ENCODE data around the gene MAPKAPK3.

The MAPKAPK3 gene

GRCh38 chr3:50607271-50608091 is 9.5 kb upstream of the MAPKAPK3 start:
- Mint-ChIP-seq H3K9me3 (no peaks in the 10 kb centered on the region), H3K27me3 (no peaks in the 10 kb centered on the region), H3K36me3 (ENCODE audit: insufficient read depth) (peaks cover 55% of the 10 kb centered on the region), H3K27ac (ENCODE audit: low read depth) (peak overlapping the region; percentile 98), H3K4me1 (peaks cover 96% of the 10 kb centered on the region), H3K4me3 (peak overlapping the region; percentile 97)
- DNase-seq (ENCODE audit: low spot score in 2 of 2) (no peak), ATAC-seq (replicated peaks; ENCODE audit: extremely low read depth, poor library complexity, severe bottlenecking) (no peak)

- Mint-ChIP-seq H3K4me3 (peak overlapping the region; percentile 97), H3K27me3 (no peaks in the 10 kb centered on the region), H3K9me3 (no peaks in the 10 kb centered on the region), H3K27ac (ENCODE audit: low read depth) (peak overlapping the region; percentile 98), H3K36me3 (ENCODE audit: insufficient read depth) (peaks cover 53% of the 10 kb centered on the region), H3K4me1 (peaks cover 92% of the 10 kb centered on the region)
- ATAC-seq (replicated peaks; ENCODE audit: extremely low read depth, poor library complexity, severe bottlenecking) (no peak), DNase-seq (ENCODE audit: low spot score in 2 of 2) (no peak)
These were observed 8.7 kb upstream of the MAPKAPK3 start for GRCh38 chr3:50608278-50608677.

DNA sequence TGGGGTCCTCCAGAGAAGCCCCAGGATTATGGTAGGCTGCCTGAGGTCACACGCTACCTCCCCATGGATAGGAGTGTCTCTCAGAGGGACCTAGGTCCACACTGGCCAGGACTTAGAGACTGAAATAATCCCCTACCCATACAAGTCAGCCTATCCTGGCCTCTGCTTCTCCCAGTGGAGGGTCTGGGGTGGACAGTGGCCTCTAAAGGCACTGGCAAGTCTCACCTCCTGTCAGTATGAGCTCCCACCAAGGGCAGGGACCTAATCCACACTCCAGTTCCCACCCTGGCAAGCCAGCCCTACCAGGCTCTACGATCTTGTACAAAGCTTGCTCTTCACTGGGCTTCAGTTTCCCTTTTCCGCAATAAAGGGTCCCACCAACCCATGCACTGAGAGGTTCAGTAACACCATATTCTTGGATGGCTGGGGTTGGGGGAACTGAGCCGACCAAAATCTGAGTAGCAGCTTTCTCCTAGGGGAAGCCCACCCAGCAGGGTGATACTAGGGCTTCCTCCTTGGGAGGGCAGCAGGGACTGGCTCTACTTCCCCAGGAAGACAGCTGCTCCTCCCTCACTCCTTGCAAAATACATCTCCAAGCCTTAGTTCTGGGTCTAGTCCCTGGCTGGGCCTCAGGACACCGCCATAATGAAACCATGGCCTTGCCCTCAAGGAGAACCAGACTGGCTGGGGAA is 7.7 kb upstream of the MAPKAPK3 start:
- no peak for DNase-seq (ENCODE audit: low spot score in 2 of 2)
- peaks cover 54% of the 10 kb centered on the region for H3K36me3 Mint-ChIP-seq (ENCODE audit: insufficient read depth)
- H3K4me1 Mint-ChIP-seq: peaks cover 90% of the 10 kb centered on the region
- H3K4me3 Mint-ChIP-seq: peak overlapping the region; percentile 97
- H3K27ac Mint-ChIP-seq (ENCODE audit: low read depth): peak overlapping the region; percentile 98
- no peak for ATAC-seq (replicated peaks; ENCODE audit: extremely low read depth, poor library complexity, severe bottlenecking)
- H3K9me3 Mint-ChIP-seq: no peaks in the 10 kb centered on the region
- no peaks in the 10 kb centered on the region for H3K27me3 Mint-ChIP-seq

GRCh38 chr3:50609763-50610085 is 7.2 kb upstream of the MAPKAPK3 start:
- H3K36me3 Mint-ChIP-seq (ENCODE audit: insufficient read depth): peaks cover 51% of the 10 kb centered on the region
- no peaks in the 10 kb centered on the region for H3K27me3 Mint-ChIP-seq
- peaks cover 88% of the 10 kb centered on the region for H3K4me1 Mint-ChIP-seq

DNA sequence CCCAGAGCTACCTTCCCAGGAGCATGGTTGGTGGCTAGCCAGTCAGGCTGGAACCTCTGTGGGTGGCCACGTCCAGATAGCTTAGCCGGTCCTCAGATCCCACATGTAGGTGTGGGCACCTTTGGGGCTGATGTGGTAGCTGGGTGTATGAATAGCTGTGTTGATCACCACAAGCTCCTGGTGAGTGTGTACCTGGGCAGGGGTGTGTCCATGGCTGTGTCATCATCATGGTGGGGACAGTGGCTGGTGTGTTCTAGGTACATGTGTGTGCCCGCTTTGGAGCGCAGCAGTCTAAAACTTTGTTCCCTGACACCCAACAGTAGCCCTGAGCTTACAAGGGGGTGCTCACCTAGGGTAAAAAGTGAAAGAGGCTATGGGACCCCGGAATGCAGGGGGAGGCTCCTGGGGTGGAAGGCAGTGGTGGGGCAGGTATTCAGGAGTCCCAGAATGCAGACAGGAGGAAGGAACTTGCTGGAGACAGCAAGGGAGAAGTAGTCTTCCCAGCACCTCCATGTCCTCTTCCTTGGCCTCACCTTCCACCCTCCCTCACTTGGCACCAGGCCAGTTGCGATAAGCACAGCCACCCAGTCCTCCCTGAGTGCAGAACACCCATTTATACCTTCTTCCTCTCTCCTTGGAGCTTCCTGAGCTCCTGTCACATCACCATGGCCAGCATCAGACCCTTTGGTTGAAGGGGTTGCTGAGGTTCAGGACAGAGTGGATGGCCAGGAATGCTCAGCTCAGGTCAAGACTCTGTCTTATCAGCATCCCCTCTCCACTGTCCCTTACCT is 6.6 kb upstream of the MAPKAPK3 start:
- ATAC-seq (replicated peaks; ENCODE audit: extremely low read depth, poor library complexity, severe bottlenecking) (no peak), DNase-seq (ENCODE audit: low spot score in 2 of 2) (no peak)
- H3K4me1 Mint-ChIP-seq: peaks cover 82% of the 10 kb centered on the region

More at GRCh38 chr3:50609763-50610085, 7.2 kb upstream of the MAPKAPK3 start:
- ATAC-seq (replicated peaks; ENCODE audit: extremely low read depth, poor library complexity, severe bottlenecking): no peak
- no peak for DNase-seq (ENCODE audit: low spot score in 2 of 2)
- peak overlapping the region; percentile 97 for H3K4me3 Mint-ChIP-seq
- no peaks in the 10 kb centered on the region for H3K9me3 Mint-ChIP-seq
- peak overlapping the region; percentile 98 for H3K27ac Mint-ChIP-seq (ENCODE audit: low read depth)

DNA sequence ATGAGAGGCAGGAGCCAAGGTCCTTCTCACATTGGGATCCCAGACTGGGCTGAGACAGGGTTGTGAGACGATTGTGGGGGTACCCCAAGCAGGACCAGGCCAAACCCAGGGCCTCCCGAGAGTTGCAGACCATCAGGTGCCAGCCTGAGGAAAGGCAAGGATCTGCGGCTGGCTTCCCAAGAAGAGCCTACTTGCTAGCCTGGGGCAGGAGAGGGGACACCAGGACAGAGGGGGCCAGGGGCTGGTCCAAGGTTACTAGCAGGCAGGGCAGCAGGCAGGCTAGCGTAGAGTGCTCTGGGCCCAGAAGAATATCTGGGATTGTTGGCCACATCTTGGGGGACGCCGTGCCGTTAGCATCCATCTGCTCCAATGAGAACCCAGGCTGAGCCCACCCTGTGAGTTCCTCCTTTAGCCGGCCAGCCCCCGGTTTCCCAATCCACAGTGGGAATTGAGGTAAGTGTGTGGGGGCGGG is 5.9 kb upstream of the MAPKAPK3 start:
- no peak for ATAC-seq (replicated peaks; ENCODE audit: extremely low read depth, poor library complexity, severe bottlenecking)
- DNase-seq (ENCODE audit: low spot score in 2 of 2): no peak
- H3K4me3 Mint-ChIP-seq: peak overlapping the region; percentile 97
- H3K9me3 Mint-ChIP-seq: no peaks in the 10 kb centered on the region
- peak overlapping the region; percentile 98 for H3K27ac Mint-ChIP-seq (ENCODE audit: low read depth)
- H3K4me1 Mint-ChIP-seq: peaks cover 81% of the 10 kb centered on the region
- no peaks in the 10 kb centered on the region for H3K27me3 Mint-ChIP-seq
- peaks cover 47% of the 10 kb centered on the region for H3K36me3 Mint-ChIP-seq (ENCODE audit: insufficient read depth)

More for the DNA sequence above, 6.6 kb upstream of the MAPKAPK3 start:
- peak overlapping the region; percentile 98 for H3K27ac Mint-ChIP-seq (ENCODE audit: low read depth)
- no peaks in the 10 kb centered on the region for H3K27me3 Mint-ChIP-seq
- peaks cover 49% of the 10 kb centered on the region for H3K36me3 Mint-ChIP-seq (ENCODE audit: insufficient read depth)
- H3K4me3 Mint-ChIP-seq: peak overlapping the region; percentile 97
- H3K9me3 Mint-ChIP-seq: no peaks in the 10 kb centered on the region

- Mint-ChIP-seq H3K4me1 (peaks cover 81% of the 10 kb centered on the region), H3K4me3 (peak within 1 kb of the TSS; percentile 97), H3K27me3 (no peaks in the 10 kb centered on the region), H3K9me3 (no peaks in the 10 kb centered on the region), H3K36me3 (ENCODE audit: insufficient read depth) (peaks cover 46% of the 10 kb centered on the region), H3K27ac (ENCODE audit: low read depth) (peak within 1 kb of the TSS; percentile 98)
- ATAC-seq (replicated peaks; ENCODE audit: extremely low read depth, poor library complexity, severe bottlenecking): peak; percentile 59
- DNase-seq (ENCODE audit: low spot score in 2 of 2): peak; percentile 83 to 85
These were observed 5.3 kb upstream of the MAPKAPK3 start, which contains the start of gene CISH for GRCh38 chr3:50611464-50612233. CISH (minus strand) TSS chr3:50611774; CDS start chr3:50611650, 124 bp downstream.

GRCh38 chr3:50612234-50612882 is 4.6 kb upstream of the MAPKAPK3 start:
- H3K9me3 Mint-ChIP-seq: no peaks in the 10 kb centered on the region
- H3K36me3 Mint-ChIP-seq (ENCODE audit: insufficient read depth): peaks cover 44% of the 10 kb centered on the region
- H3K27ac Mint-ChIP-seq (ENCODE audit: low read depth): peak overlapping the region; percentile 98
- H3K27me3 Mint-ChIP-seq: no peaks in the 10 kb centered on the region
- H3K4me3 Mint-ChIP-seq: peak overlapping the region; percentile 97
- DNase-seq (ENCODE audit: low spot score in 2 of 2) (no peak), ATAC-seq (replicated peaks; ENCODE audit: extremely low read depth, poor library complexity, severe bottlenecking) (no peak)
- H3K4me1 Mint-ChIP-seq: peaks cover 74% of the 10 kb centered on the region

DNA sequence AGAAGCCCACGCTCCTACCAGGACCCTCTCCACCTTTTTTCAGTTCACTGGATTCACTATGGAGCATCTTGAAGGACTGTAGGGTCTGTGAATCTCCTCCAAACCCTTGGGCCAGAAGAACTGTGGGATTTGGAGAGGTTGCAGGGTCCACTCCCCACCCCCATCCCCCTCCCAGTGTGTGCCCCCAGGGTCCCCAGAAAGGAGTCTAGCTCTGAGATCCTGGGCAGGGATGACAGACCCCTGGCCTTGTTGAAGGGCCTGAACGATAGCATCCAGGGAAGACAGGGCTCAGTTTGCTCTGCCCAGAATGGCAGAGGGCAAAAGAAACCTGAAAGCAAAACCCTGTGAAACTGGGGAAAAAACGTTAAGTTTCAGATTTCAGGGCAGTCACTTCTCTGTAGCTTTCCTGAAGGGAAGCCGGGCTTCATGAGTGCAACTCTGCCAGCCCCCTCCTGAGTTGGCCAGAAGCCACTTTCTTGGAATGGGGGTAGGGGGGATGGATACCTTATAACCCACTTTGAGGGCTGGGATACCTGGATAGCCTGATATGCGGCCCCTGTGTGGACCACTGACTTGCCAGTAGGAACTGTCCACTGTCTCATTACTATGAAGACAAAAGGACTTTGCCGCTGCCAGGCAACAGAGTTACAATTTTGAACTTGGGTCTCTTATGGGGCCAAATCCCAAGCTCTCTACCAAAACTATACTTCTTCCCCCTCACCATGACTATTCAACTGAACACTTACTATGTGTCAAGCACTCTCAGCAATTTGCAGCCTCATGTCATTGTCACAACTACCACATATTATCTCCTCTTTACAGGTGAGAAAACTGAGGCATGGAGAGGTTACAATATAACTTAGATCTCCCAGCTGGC is 3.7 kb upstream of the MAPKAPK3 start:
- peak overlapping the region; percentile 98 for H3K27ac Mint-ChIP-seq (ENCODE audit: low read depth)
- peaks cover 37% of the 10 kb centered on the region for H3K36me3 Mint-ChIP-seq (ENCODE audit: insufficient read depth)
- no peaks in the 10 kb centered on the region for H3K27me3 Mint-ChIP-seq
- H3K4me3 Mint-ChIP-seq: peak overlapping the region; percentile 97
- ATAC-seq (replicated peaks; ENCODE audit: extremely low read depth, poor library complexity, severe bottlenecking) (no peak), DNase-seq (ENCODE audit: low spot score in 2 of 2) (no peak)
- H3K4me1 Mint-ChIP-seq: peaks cover 70% of the 10 kb centered on the region
- H3K9me3 Mint-ChIP-seq: no peaks in the 10 kb centered on the region

DNA sequence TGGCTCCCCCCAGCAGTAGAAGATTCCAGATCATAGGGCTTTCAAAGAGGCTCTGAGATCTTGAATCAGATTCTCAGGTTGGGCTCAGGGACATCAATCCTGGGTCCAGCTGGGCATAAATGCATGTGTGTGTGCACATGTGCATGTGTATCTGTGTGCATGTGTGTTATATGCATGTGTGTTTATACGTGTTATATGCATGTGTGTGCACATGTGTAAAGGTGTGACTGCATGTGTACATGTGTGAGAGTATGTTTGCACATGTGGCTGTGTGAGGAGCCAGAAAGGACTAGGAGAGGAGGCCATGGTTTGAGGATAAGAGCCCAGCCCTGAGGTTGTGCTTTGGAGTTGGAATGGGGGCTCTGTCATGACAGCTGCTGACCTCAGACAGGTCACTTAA is 1.8 kb upstream of the MAPKAPK3 start:
- H3K9me3 Mint-ChIP-seq: no peaks in the 10 kb centered on the region
- peaks cover 22% of the 10 kb centered on the region for H3K36me3 Mint-ChIP-seq (ENCODE audit: insufficient read depth)
- DNase-seq (ENCODE audit: low spot score in 2 of 2): no peak
- no peak overlapping the region for H3K4me3 Mint-ChIP-seq
- no peak overlapping the region for H3K27ac Mint-ChIP-seq (ENCODE audit: low read depth)
- ATAC-seq (replicated peaks; ENCODE audit: extremely low read depth, poor library complexity, severe bottlenecking): no peak
- peaks cover 66% of the 10 kb centered on the region for H3K4me1 Mint-ChIP-seq
- H3K27me3 Mint-ChIP-seq: no peaks in the 10 kb centered on the region
